GM21381 (cell line): ENCODE data around the gene PTGFR.

Source experiments
- ATAC-seq: cut with Tn5 transposase; IDR thresholded peaks from one replicate; pipeline ENCODE4 v1.9.1; 2021; ENCODE audit warnings: mild to moderate bottlenecking, moderate library complexity; ENCODE audit not compliant: unreplicated experiment

PTGFR gene

DNA sequence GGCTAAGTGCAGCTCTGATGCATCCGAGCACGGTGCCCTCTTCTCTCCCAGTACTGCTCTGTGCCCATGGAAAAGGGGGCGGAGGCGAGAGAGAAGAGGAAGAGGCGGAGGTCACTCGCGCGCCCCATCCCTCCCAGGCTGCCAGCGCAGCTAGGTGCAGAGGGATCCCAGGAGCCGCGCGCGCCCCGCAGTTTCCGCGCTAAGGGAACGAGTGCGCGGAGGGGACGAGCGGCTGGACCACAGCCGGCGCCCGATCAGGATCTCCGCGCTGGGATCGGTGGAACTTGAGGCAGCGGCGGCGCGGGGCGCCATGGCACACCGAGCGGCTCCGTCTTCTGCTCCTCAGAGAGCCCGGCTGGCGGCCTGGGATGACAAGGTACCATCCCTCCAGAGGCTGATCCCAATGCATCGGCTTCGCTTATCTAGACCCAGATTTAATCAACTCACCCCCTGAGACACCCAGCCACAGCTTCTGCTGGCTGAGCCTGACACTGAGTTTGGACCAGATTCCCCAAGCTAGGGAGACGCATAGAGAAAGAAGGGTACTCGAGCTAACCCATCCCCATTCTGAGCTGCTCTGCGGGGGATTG lies at the start of gene PTGFR:
PTGFR (plus strand) TSS at position 114 of the 590 bp plus-strand sequence. CDS start 1,770 bp downstream, outside the sequence.
- no peak for ATAC-seq

DNA sequence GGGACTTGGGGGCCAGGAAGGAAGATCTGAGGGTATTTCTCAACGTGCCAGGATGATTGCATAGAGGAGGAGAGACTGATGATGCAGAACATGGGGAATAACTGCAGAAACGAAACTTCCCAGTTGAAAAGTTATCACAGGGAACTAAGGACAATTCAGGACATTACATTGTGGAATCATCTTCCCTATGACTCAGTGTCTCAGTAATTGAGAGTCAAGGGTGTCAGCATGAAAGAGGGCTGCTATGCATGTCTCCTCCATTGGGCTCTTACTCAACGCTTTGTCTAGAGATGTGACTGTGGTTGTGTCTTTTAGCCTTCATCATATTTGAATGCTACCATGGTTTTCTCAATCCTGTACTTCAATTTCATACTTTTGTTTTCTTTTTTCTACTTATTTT lies 48.9 kb upstream of the PTGFR start:
- no peak for ATAC-seq

DNA sequence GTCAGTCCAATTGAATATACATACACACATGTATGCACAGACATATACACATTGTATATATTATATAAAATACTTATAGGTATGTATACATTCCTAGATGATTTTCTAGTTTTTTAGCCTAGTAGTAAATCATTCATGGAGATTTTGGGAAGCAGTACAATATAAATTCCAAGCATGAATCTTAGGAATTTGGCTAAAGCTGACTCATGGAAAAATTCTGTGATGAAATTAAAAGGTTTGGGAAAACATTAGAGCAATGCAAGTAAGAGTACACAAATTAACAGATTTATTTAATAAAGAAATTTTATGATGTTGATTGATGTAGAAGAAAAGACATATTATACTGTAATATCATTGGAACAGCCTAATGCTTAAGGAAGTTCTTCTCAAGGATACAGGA lies 43.7 kb upstream of the PTGFR start:
- ATAC-seq, result no peak

DNA sequence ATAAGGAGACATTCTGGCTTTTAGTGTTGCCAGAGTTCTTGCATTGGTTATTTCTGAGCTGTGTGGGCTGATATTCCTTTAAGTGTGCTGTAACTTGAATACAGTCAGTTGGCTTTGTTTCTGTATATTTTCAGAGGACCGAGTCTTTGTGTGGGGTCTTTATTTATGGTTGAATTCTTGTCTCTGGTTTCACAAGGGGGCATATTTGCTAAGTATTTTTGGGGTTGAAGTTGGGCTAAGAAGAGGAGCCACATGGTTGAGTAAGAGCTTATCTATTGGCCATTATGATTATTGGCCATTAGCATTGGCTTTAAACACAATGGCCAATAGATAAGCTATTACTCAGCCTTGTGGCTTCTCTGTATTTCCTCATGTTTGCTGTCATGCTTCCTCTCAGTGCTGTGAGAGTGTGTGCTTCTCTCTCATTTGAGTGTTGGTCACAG lies 26.3 kb upstream of the PTGFR start:
- ATAC-seq, result no peak

DNA sequence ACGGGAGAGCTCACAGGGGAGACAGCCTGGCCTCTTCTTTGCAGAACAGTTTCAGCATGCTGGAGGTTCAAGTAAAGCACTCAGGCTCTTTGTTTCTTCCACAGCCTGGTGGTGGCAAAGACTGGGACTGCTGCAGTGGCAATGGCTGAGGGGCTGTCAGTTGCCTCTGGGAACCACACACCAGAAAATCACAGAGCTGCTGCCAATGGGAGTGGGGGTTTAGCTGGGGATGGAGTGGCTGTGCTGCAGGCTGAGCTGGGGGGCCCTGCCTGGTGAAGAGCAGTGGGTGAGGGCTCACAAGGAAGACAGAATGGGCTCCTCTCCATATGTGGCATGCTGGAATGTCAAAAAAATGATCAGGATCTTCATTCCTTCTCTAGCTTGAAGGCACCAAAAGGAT lies 25.6 kb upstream of the PTGFR start:
- no peak for ATAC-seq

GRCh38 chr1:78468521-78468920 lies 22.3 kb upstream of the PTGFR start:
- ATAC-seq, result no peak

DNA sequence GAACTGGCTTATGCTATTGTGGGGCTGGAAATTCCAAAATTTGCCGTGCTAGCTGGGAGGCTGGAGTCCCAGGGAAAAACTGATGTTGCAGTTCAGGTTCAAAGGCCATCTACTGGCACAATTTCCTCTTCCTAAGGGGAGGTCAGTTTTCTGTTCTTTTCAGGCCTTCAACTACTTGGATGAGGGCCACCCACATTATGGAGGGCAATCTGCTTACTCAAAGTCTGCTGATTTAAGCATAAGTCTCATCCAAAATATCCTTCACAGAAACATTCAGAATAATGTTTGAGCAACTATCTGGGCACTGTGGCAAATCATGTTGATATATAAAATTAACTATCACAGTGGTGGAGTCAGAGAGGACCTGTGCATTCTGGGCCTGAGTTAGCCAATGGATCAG lies 21.2 kb upstream of the PTGFR start:
- ATAC-seq, result no peak

- no peak for ATAC-seq
Measured at GRCh38 chr1:78471890-78472620, 18.7 kb upstream of the PTGFR start.

GRCh38 chr1:78472851-78473496 lies 17.8 kb upstream of the PTGFR start:
- no peak for ATAC-seq

GRCh38 chr1:78474092-78474491 lies 16.7 kb upstream of the PTGFR start:
- no peak for ATAC-seq

GRCh38 chr1:78475888-78476610 lies 14.7 kb upstream of the PTGFR start:
- no peak for ATAC-seq

DNA sequence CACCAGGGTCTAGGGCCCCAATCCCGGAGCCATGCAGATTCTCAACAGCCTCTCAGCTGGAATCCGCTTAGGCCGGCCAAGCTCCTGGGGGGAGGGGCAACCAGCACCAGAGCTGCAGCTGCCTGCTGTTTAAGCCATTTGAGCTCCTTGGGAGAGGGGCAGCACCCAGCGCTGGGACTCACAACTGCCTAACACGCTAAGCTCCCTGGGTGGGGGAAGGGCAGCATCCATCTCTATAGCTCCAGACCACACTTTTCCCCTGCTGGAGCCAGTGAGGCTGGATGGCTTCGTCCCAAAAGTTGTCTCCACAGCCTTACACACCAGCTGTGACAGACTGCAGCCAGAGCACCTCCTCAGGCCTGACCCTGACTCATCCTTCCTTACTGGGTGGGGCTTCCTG lies 6.9 kb upstream of the PTGFR start:
- ATAC-seq, result no peak

GRCh38 chr1:78491451-78492071 lies 787 bp downstream of the PTGFR start:
- ATAC-seq, result no peak

DNA sequence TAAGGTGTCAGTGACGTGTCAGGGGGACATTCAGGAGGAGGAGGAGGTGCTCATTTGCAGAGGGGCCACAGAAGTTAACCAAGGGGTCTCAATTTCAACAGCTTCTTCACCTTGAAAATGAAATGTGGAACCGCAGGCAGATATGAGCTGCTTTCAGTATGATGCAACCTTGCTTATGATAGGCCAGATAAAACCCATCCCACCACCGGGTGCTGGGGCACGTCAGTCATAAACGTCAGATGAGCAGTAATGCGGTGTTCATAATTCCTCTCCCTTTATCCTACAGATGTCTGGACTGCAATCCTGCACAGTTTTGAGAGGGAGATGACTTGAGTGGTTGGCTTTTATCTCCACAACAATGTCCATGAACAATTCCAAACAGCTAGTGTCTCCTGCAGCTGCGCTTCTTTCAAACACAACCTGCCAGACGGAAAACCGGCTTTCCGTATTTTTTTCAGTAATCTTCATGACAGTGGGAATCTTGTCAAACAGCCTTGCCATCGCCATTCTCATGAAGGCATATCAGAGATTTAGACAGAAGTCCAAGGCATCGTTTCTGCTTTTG lies 1.7 kb downstream of the PTGFR start:
- no peak for ATAC-seq

GRCh38 chr1:78493451-78493850 lies 2.7 kb downstream of the PTGFR start:
- ATAC-seq, result no peak

DNA sequence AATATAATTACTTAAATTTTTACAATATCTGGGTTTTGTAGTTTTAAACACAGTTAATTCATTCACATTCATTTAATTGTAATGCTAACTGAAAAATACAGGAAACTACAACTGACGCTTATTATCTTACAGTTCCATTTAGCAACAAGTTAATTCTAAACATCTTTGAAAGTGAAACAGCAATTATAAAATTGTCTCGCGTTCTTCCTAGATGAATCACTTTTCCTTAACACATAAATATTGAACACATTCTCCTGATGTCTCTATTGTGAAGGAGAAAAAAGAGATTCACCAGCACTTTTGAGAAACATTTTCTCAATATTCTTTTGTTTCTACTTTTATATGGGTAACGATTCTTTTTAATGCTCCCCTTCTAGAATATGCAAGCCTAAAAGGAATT lies 6.4 kb downstream of the PTGFR start:
- no peak for ATAC-seq

DNA sequence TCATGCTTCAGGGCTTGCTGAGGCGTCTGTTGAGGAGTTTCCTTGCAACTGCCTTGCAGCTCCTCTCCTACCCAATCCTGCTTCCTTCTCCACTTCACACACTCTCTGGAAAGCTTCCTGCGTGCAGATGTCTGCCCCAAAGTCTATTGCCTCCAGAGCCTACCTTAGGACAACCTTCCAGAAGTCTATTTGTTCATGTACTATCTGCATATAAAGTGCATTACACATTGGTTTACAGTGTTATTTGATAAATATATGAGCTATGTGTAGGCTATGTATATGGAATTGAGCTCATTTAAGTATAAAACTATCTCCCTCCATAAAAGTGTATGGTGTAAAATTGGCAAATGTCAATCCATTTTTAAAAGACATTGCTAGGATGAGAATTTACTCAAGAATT lies 9.8 kb downstream of the PTGFR start:
- no peak for ATAC-seq

GRCh38 chr1:78501203-78501602 lies 10.4 kb downstream of the PTGFR start:
- no peak for ATAC-seq

- ATAC-seq, result no peak
Measured at GRCh38 chr1:78511334-78511733, 20.6 kb downstream of the PTGFR start.

DNA sequence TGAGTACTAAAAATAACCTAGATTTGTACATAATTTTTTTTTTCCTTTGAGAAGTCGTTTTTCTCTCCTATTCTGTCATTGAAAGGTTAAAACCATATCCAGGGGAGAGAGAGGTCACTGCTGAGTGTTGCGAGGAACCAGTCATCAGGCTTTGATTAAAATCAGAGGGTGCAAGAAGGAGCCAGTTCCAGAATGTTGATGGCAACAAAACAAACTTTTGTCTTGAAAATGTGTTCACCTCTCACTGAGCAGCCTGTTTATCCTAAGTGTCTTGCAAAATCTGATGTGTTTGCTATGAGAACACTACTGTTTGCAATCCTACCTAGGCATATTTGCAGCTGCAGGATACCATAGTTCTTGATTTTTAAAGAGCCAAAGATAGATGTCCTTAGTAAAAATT lies 25.9 kb downstream of the PTGFR start:
- ATAC-seq, result no peak

- ATAC-seq, result no peak
Measured at GRCh38 chr1:78519446-78519845, 28.7 kb downstream of the PTGFR start.
